HepG2 (cell line): ENCODE measurements around the gene LONP1.

Source experiments
- SIN3B ChIP-seq: fragments of 150-350 bp; IDR thresholded peaks from 2 replicates; pipeline ENCODE4 v1.6.1; 2014; ENCODE audit warnings: low read length
- ZNF24 ChIP-seq: fragments of 450-650 bp; IDR thresholded peaks from 2 replicates; pipeline ENCODE4 v1.6.1; 2017; ENCODE audit warnings: antibody characterized with exemption, mild to moderate bottlenecking

GRCh38 chr19:5680437-5681368, 39.2 kb downstream of the LONP1 start, which contains the start of the genes HSD11B1L and MICOS13:
- TF ChIP-seq ZNF24 (no peak), SIN3B (no peak)
